ENCODE data around the gene GPATCH4.
"Not testable (repeated sequence)": the region's sequence is repeated elsewhere in the genome, so short reads cannot be mapped to it uniquely, and the experiment has no call there.

GPATCH4 gene

DNA sequence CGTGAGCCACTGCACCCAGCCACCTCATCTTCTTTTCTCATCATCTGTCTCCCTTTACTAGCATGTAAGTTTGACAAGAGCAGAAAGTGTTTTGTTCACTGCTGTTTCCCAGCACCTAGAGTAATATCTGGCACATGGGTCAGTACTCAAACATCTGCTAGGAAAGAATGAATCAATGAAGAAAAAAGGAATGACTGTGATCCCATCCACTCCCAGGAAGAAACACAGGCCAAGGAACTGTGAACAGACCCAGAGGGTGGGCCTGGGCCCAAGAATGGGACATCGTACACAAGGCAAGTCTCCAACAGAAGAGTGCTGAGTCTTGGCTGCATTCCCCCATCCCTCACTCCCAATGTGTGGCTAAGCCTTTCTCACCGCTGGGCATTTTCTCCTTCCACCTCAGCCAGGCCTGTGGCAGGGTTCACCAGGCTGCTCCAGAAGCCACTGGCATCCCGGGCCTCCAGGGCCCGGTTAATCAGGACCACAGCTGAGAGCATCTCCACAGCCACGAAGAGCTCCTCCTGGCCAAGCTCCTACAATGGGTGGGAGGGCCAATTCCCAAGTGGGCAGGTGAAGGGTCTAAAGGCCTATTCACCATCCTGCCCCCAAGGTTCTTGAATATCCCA is 47.3 kb downstream of the GPATCH4 start:
- TF ChIP-seq, protein P1, sequence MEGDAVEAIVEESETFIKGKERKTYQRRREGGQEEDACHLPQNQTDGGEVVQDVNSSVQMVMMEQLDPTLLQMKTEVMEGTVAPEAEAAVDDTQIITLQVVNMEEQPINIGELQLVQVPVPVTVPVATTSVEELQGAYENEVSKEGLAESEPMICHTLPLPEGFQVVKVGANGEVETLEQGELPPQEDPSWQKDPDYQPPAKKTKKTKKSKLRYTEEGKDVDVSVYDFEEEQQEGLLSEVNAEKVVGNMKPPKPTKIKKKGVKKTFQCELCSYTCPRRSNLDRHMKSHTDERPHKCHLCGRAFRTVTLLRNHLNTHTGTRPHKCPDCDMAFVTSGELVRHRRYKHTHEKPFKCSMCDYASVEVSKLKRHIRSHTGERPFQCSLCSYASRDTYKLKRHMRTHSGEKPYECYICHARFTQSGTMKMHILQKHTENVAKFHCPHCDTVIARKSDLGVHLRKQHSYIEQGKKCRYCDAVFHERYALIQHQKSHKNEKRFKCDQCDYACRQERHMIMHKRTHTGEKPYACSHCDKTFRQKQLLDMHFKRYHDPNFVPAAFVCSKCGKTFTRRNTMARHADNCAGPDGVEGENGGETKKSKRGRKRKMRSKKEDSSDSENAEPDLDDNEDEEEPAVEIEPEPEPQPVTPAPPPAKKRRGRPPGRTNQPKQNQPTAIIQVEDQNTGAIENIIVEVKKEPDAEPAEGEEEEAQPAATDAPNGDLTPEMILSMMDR (IDR thresholded peaks at IDR 0.05) = no peak
- no peak overlapping the region for H3K27ac ChIP-seq
- DNase-seq (ENCODE audit: low spot score) = no peak
- no peak overlapping the region for H3K4me3 ChIP-seq

DNA sequence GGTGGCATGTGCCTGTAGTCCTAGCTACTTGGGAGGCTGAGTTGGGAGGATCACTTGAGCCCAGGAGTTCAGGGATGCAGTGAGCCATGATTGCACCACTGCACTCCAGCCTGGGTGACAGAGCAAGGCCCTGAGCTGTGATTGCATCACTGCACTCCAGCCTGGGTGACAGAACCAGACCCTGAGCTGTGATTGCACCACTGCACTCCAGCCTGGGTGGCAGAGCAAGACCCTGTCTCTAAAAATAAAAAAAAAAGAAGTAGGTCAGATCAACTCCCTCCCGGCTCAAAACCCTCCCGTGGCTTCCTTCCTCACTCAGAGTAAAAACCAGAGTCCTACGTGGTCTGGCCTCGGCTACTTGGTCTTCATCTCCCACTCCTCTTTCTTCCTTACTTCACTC is 48.3 kb downstream of the GPATCH4 start:
- not testable (repeated sequence) for H3K27ac ChIP-seq; DNase-seq (ENCODE audit: low spot score); H3K4me3 ChIP-seq

DNA sequence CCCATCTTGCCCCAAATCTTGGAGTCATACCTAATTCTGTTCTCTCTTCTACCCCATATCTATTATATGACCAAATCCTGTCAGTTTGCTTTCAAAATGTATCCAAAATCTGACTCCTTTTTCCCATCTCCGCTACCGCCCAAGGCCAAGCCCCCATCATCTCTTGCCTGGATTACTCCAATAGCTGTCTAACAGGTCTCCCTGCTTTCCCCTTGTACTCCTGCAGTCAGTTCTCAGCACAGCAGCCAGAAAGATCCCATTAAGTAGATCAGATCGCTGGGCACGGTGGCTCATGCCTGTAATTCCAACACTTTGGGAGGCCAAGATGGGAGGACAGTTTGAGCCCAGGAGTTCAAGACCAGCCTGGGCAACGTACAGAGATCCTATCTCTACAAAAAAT is 48.8 kb downstream of the GPATCH4 start:
- Histone ChIP-seq H3K4me3 (no peak overlapping the region), H3K27ac (no peak overlapping the region)
- TF ChIP-seq, protein P1 (IDR thresholded peaks at IDR 0.05) = no peak
- DNase-seq (ENCODE audit: low spot score) = no peak

DNA sequence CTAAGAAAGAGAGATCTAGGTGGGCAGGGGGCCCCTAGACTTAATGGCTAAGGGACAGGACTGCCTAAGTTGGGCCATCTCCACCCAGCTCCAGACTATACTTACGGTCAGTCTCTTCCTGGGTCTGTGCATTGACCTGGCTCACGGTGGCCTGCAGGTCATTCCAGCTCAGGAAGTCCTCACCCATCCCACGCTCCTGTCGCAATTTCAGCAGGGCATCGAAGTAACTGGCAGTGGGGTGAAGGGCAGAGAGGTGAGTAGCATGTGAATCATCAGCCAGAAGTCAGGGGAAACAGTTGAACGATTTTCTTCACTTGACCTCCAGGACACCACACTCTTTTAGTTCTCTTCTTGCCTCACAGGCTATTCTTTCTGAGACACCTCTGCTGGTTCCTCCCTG is 49.4 kb downstream of the GPATCH4 start:
- TF ChIP-seq, protein P1 (IDR thresholded peaks at IDR 0.05) = no peak
- no peak overlapping the region for H3K4me3 ChIP-seq
- DNase-seq (ENCODE audit: low spot score) = no peak
- H3K27ac ChIP-seq = no peak overlapping the region

DNA sequence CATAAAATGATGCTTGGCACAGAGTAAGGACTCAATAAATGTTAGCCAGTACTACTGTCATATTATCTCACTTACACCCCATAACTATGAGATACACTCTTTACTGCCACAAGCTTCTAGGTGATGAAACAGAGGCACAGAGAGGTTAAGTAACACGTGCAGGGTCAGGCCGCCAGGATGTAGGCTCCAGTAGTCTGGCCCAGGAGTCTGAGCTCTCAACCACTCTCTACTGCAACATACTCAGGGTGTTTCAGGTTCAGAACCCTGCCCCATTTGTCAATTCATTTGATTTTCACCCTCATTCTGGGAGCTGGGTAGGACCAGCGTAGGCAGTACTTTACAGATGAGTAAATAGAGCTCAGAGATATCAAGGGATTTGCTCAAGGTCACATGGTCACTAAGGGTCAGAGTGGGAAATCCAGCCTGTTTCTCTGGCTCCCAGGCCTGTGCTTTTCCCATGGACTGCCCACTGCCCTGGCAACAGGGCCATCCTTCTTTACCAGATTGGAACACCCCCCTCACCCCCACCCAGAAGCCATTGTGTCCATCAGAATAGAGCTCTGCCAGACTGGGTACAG is 50.1 kb downstream of the GPATCH4 start:
- Histone ChIP-seq H3K27ac (no peak overlapping the region), H3K4me3 (no peak overlapping the region)
- DNase-seq (ENCODE audit: low spot score) = no peak
- TF ChIP-seq, protein P1 (IDR thresholded peaks at IDR 0.05) = no peak

DNA sequence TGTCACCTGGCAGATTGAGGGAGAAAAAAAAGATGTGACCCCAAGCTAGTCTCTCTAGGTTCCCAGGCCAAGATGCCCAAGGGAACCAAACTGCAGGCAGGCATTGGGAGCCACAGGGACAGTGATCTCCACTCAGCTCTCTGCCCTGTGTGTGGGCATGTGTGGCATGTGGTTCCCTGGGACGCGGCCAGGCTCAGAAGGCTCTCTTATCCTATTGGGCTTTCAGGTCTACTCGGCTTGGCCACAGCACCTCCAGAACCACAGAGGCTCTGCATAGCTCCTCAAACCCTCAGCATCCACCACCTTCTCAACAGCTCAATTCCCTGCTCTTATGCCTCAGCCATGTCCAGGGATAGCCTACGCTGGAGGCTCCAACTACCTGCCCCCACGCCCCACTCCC is 50.9 kb downstream of the GPATCH4 start:
- TF ChIP-seq, protein P1 (IDR thresholded peaks at IDR 0.05) = no peak
- H3K4me3 ChIP-seq = no peak overlapping the region
- no peak overlapping the region for H3K27ac ChIP-seq
- no peak for DNase-seq (ENCODE audit: low spot score)

DNA sequence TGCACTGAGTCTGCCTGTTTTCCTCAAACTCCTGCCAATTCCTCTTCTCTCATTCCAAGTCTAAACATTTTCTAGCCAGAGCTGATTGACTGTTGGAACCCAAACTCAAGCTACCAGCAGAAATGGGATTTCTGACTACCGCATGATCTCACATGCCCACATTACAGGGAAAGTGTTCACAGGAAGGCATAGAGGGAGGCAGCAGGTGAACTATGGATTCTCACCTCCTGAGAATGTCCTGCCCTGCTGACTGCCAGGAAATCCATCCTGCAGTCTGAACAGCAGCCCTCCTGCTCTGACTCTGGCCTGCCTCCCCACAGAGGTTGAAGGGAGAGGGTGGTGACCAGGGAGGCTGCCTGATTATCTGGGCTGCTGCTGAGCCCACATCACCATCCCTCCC is 51.4 kb downstream of the GPATCH4 start:
- H3K27ac ChIP-seq = no peak overlapping the region
- no peak overlapping the region for H3K4me3 ChIP-seq
- TF ChIP-seq, protein P1 (IDR thresholded peaks at IDR 0.05) = no peak
- no peak for DNase-seq (ENCODE audit: low spot score)
